ENCODE data around the gene CPEB3. TPM values are rescaled to one million over a fixed set of nuclear protein-coding genes. Genes with fewer than 3 reads are reported as not detected.

The CPEB3 gene
- total and polyA plus RNA-seq, 9 of the 15 experiments (the other 6 are each of a cell fraction or from before 2014, with no cell fraction given): 0.15 to 1.2 (median 0.51) TPM

DNA sequence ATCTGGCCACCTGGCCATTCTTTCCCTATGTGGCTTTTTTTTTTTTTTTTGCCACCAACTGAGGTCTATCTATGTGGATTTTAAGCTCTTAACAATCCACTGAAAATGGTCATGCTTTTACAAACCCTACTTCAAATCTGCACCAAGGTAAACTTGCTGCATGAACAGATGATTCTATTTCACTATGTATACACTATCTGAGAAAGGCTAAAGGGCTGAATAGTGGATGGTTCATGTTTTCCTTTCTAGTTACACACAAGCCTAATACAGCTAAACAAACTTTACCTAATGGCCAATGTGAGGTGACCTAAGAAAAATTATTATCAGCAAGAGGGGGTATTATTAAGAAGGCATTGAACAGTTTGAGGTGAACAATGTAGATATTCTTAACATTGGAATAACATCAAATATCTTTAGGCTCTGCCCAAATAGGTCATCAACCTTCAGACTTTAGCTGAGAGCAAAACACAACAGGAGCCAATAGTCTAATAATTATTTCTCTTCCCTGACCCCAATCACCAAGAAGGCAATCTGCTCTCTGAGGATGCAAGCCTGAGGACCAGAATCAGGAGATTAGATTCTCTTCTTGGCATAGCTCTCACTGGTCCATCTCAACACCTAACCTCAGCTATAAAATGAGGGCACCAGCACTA lies 160.1 kb downstream of the CPEB3 start:
- Histone ChIP-seq H4K20me1 (replicated peaks; ENCODE audit: control insufficient read depth, insufficient read depth, low read length) (no peaks in the 10 kb centered on the region), H3K4me1 (replicated peaks in 1 of 2; ENCODE audit: control insufficient read depth in 2 of 2, insufficient read depth in 2 of 2, low read length in 2 of 2) (no peaks in the 10 kb centered on the region), H3K4me3 (no peak overlapping the region), H3K9me1 (ENCODE audit: control insufficient read depth, insufficient read depth, low read length) (no peaks in the 10 kb centered on the region), H3K27ac (ENCODE audit: extremely low read depth, low read depth, low read length) (no peak overlapping the region), H3K79me2 (ENCODE audit: control insufficient read depth, insufficient read depth, low read length) (no peaks in the 10 kb centered on the region), H3K9ac (ENCODE audit: insufficient read depth in 1 of 2, low read depth in 2 of 2, low read length in 2 of 2) (no peak overlapping the region), H3K4me2 (ENCODE audit: insufficient read depth, low read length) (no peak overlapping the region), H2AFZ (ENCODE audit: low read depth, low read length) (no peak overlapping the region), H3K36me3 (ENCODE audit: control insufficient read depth, insufficient read depth, low read length) (no peaks in the 10 kb centered on the region), H3K27me3 (ENCODE audit: control insufficient read depth in 2 of 2, insufficient read depth in 2 of 2, low read length in 2 of 2) (no peaks in the 10 kb centered on the region), H3K9me3 (replicated peaks; ENCODE audit: control insufficient read depth, insufficient read depth, low read depth, low read length) (no peaks in the 10 kb centered on the region)
- FAIRE-seq (no peak), ATAC-seq (no peak), DNase-seq (ENCODE audit: extremely low read depth in 1 of 4, low spot score in 3 of 4) (no peak)
- intact Hi-C loops (cut with micrococcal nuclease): no loop called here
- no TSS peak for BruUV-seq (replicated peaks)
- POLR2A ChIA-PET: interaction anchor here (0.6 to 0.8 kb wide), 2 partner anchors 18 to 114 kb away, joined by 3 read pairs; no protein-coding TSS in a partner anchor
- in situ Hi-C loops (cut with MboI): no loop called here
- CTCF ChIA-PET (ENCODE audit: low intra/inter-chr PET ratio): no interaction called here
- TF ChIP-seq ZNF830 (CRISPR knock-in tag; IDR thresholded peaks at IDR 0.05) (no peak), MYBL2 (IDR thresholded peaks at IDR 0.05; ENCODE audit: low read depth) (no peak), MYBL2 (CRISPR knock-in tag; IDR thresholded peaks at IDR 0.05; ENCODE audit: borderline replicate concordance) (no peak), CEBPB (tag; IDR thresholded peaks at IDR 0.05) (no peak), NR2C2 (CRISPR knock-in tag; IDR thresholded peaks at IDR 0.05) (no peak), NR2C2 (tag; IDR thresholded peaks at IDR 0.05) (no peak), SFPQ (IDR thresholded peaks at IDR 0.05; ENCODE audit: low read depth, low read length) (no peak), ELF1 (tag; IDR thresholded peaks at IDR 0.05) (no peak), BRD9 (IDR thresholded peaks at IDR 0.05; ENCODE audit: low read depth, partially characterized antibody) (no peak), HES1 (IDR thresholded peaks at IDR 0.05; ENCODE audit: low read depth) (no peak), SMAD4 (CRISPR knock-in tag; conservative IDR thresholded peaks at IDR 0.05) (no peak), GTF2A2 (tag; IDR thresholded peaks at IDR 0.05) (no peak), PTTG1 (tag; IDR thresholded peaks at IDR 0.05; ENCODE audit: low read depth) (no peak), CREBBP (IDR thresholded peaks at IDR 0.05; ENCODE audit: low read depth, low read length) (no peak)
- TF ChIP-seq, protein P1, sequence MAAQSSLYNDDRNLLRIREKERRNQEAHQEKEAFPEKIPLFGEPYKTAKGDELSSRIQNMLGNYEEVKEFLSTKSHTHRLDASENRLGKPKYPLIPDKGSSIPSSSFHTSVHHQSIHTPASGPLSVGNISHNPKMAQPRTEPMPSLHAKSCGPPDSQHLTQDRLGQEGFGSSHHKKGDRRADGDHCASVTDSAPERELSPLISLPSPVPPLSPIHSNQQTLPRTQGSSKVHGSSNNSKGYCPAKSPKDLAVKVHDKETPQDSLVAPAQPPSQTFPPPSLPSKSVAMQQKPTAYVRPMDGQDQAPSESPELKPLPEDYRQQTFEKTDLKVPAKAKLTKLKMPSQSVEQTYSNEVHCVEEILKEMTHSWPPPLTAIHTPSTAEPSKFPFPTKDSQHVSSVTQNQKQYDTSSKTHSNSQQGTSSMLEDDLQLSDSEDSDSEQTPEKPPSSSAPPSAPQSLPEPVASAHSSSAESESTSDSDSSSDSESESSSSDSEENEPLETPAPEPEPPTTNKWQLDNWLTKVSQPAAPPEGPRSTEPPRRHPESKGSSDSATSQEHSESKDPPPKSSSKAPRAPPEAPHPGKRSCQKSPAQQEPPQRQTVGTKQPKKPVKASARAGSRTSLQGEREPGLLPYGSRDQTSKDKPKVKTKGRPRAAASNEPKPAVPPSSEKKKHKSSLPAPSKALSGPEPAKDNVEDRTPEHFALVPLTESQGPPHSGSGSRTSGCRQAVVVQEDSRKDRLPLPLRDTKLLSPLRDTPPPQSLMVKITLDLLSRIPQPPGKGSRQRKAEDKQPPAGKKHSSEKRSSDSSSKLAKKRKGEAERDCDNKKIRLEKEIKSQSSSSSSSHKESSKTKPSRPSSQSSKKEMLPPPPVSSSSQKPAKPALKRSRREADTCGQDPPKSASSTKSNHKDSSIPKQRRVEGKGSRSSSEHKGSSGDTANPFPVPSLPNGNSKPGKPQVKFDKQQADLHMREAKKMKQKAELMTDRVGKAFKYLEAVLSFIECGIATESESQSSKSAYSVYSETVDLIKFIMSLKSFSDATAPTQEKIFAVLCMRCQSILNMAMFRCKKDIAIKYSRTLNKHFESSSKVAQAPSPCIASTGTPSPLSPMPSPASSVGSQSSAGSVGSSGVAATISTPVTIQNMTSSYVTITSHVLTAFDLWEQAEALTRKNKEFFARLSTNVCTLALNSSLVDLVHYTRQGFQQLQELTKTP (IDR thresholded peaks at IDR 0.05; ENCODE audit: low read depth in 1 of 2, partially characterized antibody in 2 of 2): no peak

Measured in K562 (cell line).